HG03439 (cell line): ENCODE data around the gene CTDSPL.

Experiments used
- ATAC-seq: cut with Tn5 transposase; IDR thresholded peaks from one replicate; pipeline ENCODE4 v1.9.1; 2021; ENCODE audit warnings: mild to moderate bottlenecking, moderate library complexity; ENCODE audit not compliant: unreplicated experiment

Gene CTDSPL

DNA sequence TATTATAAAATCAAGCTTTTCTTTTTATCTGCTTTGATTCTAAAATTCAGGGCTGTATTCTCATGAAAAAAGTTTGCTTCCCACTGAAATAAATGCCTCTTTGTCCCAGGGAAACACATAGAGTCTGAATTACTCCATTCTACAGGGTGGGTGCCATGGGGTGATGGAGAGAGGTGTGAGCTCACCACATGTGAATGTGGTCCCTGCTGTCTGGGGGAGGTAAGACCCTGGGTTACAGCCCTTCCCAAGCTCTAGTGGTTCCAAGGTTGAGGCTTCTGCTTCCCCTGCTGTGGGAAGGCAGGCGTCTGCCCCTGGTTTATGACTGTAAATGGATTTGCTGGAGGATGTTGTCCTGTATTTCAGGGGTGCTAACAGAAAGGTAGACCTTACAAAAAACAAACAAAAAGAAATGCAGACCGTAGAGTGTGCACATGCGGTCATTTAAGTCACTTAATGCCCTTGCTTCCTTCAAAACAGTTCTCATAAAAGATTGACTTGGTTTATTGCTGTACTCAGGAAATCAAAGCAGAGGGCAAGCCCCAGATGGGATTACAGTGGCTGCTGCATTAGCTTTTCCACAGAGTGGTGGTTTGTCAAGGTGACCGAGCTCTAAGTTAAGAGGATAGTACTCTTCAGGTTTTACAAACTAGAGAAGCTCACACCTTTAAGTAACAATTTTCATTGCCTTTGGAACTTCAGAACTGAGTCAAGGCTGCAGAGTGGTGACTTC, 49.2 kb downstream of the CTDSPL start:
- ATAC-seq: no peak

DNA sequence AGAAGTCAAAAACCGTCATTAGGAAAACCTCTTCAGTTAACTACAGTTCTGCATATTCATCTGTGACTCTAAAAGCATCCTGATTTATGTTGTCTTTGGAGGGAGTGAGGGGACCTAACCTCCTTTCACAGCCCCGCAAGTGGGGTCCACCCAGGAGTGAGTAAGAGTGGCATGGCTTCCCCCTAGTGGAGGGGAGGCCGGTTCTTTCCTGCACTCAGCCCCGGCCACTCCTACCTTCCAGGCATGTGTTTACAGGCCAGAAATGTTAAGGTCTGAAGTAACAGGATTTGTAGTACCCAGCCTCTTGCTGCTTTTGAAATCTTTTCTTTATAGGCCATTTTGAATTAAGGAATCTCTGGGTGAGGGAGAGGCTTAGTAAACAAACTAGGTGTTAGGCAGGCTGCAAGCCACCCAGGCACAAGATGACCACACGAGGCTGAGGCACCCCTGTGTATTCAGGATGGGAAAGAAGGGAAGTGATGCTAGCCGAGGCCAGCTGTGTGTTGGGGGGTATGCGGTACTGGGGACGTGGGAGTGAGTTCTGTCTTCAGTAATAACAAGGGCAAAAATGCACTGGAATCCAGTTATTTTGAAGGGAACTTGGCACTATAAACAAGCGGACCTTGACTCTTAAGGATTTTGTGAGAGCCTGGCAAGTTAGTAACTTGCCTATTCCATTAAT, 50.5 kb downstream of the CTDSPL start:
- no peak for ATAC-seq

DNA sequence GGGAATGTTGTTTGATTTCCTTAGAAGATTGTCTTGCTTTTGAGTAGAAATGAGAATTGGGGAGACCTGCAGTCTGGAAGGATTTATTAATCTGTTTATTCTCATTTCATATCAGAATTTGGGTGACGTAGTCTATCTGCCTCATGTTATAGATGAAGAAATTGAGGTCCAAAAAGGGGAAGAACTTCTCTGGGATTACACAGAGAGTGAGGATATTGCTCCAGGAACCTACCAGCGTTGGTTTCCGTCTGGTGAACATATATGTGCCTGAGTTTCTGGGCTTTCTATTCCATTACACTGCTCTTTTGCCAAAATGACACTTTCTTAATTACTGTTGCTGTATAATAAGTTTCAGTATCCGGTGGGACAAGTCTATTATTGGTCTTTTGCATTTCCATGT, 51.8 kb downstream of the CTDSPL start:
- no peak for ATAC-seq

- no peak for ATAC-seq
These were observed 55.0 kb downstream of the CTDSPL start for GRCh38 chr3:37916685-37917084.

DNA sequence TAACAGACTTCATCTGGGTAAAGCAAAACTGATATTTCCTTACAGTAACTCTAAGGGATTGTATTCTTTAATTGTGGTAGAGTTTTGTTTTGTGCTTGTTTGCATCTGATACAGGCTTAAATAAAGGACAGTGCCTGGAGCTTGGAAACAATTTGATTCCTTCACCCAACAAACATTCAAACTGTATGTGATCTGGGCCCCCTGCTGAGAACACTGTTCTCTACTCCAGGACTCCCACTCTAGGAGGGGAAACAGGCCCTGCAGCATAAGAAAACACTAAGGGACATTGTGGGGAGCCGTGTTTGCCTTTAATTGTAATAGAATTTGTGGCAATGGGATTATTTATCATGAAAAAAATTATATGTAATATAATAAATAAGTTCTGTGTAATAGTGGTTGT, 56.9 kb downstream of the CTDSPL start:
- ATAC-seq: no peak

GRCh38 chr3:37920156-37920699, 58.5 kb downstream of the CTDSPL start:
- ATAC-seq: no peak

DNA sequence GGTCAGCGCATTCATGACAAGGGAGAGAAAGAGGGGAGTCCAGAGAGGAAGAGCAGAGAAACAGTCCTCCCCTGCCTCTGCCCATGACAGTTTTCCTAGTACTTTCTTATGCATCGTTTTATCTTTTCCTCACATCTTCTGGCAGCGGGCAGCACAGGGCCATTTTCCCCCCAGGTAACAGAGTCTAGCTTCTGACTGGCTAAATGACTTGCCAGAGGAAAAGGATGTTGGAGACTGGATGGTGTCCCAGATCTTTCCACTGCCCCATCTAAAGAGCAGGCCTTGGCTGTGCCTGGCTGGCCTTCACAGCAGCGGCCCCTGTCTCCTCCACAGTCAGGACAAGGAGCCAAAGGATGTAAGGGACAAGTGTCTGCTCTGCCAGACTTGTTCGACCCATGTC, 59.3 kb downstream of the CTDSPL start:
- ATAC-seq: no peak

- no peak for ATAC-seq
These were observed 61.3 kb downstream of the CTDSPL start for GRCh38 chr3:37922721-37923568.

- no peak for ATAC-seq
These were observed 61.9 kb downstream of the CTDSPL start for GRCh38 chr3:37923569-37924040.

DNA sequence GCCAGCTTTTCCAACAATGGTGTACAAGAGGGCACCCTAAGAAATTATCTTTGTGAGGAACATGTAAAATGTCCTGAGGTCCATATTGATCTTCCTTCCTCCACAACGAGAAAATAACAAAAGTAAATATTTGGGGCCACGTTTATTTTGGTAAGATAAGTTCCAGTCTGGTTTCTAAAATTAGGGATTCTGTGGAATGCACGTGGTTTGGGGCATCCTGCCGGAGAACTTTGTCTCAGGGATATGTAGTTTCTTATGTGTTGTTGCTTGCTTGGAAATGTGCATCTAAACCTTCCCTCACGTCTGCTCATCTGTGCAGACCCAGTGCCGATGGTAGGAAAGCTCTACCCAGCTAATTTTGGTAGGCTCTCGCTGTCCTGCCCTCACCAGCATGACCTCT, 62.8 kb downstream of the CTDSPL start:
- no peak for ATAC-seq

- no peak for ATAC-seq
These were observed 63.5 kb downstream of the CTDSPL start for GRCh38 chr3:37925157-37925556.

DNA sequence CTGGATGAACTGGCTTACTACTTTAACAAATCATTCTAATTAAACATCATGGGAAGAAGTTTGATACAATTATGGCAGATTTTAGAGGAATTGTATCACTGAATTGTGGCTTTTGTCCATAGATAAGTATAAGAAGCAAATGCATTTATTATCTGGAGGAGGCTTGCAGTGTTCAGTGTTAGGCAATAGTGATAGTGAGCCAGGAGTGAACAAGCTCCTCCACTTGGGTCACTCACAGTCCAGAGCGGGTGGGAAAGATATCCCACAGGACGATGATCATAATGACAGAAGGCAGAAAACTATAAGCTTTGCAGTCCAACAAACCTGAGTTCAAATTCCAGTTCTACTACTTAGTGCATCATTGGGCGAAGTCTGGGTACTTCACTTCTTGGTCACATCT, 64.9 kb downstream of the CTDSPL start:
- no peak for ATAC-seq

DNA sequence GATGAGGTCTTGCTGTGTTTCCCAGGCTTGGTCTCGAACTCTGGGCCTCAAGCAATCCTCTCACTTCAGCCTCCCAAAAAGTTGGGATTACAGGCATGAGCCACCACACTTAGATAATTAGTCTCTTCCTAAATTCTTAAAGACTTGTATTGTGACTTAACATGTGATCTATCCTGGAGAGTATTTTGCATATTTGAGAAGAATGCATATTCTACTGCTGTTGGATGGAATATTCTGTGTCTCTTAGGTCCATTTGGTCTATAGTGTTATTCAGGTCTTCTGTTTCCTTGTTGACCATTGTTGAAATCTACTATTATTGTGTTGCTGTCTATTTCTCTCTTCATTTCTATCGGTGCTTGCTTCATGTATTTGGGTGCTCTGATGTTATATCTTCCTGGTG, 68.8 kb downstream of the CTDSPL start:
- ATAC-seq: no peak

GRCh38 chr3:37932505-37932904, 70.8 kb downstream of the CTDSPL start:
- ATAC-seq: no peak

DNA sequence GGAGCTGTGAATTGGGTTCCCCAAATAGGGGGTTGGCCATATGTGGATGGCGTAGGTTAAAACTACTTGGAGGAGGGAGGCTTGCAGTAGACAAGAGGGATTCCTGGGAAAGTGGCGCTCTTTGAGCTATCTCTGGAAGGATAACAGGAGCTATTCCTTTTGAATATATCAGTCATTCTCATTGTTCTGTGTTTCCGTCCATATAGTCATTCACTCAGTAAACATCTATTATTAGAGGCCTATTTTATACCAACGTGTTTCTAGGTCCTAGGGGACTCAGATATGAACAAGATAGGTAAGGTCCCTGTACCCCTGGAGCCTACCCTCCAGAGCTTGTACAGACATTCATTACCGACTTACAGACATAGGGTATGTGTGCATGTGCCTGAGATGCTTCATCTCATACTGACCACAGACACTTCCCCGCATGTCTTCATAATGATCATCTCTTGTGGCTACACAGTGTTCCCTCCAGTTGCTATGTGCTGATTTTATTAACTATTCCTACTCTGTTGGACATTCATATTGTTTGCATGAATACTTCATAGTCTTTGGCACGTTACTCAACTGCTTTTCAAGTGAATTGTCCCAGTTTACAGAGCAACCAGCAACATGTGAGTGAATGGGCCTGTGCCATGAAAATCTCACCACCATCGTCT, 73.1 kb downstream of the CTDSPL start:
- ATAC-seq: no peak

DNA sequence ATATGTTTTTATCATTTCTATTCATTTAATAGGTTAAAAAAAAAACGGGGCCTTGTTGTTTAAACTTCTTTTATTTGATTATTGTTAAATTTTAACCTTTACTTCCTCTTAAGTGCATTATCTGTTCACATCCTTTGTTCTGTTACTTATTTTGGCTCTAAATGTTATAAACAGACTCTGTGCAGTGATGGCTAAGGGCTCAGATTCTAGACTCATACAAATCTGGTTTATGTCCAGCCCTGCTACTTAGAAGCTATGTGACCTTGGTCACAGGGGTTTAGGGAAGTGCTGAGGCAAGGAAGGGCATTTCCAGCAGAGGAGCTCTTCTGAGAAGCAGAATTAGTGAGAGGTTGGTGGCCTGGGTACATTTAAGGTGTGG, 73.6 kb downstream of the CTDSPL start:
- no peak for ATAC-seq

DNA sequence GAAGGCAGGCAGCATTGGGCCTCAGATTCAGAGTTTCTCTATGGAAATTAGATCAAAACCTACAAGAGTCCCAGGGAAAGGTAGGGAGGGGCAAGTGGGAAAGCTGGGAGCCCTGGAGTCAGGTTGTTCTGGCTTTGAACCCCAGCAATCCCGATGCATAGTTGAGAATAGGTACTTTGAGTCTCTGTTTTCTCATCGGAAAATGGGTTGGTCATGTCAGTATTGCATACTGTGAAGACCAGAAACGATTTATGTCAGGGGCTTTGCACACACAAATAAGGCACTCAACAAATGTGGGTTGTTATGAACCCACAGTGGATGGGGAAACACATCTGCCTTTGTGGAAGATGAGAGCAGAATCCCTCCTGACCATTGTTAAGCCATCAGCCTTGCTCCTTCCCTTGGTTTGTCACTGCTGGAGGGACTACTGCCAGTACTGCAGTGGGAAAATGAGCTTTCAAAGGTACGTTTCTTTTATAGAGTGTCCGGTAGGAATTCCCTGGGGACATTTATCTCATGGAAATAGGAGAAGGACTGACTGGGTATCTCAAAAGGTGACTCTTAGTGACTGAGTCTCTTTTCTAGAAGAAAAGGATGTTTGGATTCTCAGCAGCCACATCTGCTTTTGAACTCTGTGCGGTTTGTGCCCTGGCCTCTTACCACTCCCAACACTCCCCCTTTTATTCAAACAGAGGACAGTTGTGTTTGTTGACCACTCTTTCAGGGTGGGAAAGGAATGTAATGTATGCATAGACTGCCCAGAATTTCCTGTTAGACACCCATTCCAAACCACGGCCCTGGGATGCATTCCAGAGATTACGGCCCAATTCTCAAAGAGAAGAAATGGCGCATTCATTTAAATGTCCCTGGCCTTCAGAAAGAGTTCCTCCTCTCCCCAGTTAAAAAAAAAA, 74.3 kb downstream of the CTDSPL start:
- no peak for ATAC-seq

DNA sequence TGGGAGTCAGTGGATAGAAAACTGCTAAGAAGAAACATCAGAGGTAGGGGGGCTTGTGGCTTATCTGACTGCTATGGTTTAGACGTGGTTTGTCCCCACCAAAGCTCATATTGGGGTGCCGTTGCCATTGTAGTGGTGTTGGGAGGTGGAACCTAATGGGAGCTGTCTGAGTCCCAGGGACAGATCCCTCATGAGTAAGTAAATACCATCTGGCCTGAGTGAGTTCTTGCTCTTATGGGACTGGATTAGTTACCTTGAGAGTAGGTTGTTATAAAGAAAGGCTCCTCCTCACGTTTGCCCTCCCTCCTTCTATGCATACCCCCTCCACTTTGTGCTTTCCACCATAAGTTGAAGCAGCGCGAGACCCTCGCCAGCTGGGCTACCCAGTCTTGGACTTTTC, 75.5 kb downstream of the CTDSPL start:
- no peak for ATAC-seq

GRCh38 chr3:37938011-37938410, 76.3 kb downstream of the CTDSPL start:
- ATAC-seq: no peak
